IMR-90 (cell line): ENCODE data around the gene COL1A1. TPM values are rescaled to one million over a fixed set of nuclear protein-coding genes. Genes with fewer than 3 reads are reported as not detected.

Experiments
- ATAC-seq: fragments of 200-7000 bp; cut with Tn5 transposase; 2 replicates; pipeline ENCODE4 v1.9.1; 2020; ENCODE audit warnings: low read depth, mild to moderate bottlenecking, moderate library complexity
- BruUV-seq: library from RNA; stranded (reverse); fragments of 400-500 nt; replicated peaks from 2 replicates; lab custom pipeline; 2021; lab: Mats Ljungman, UMichigan
- CTCF ChIA-PET: fragments of 300-600 bp; formaldehyde crosslinking; extraction: SDS; loops from one replicate; lab custom pipeline; 2021; ENCODE audit warnings: antibody characterized with exemption; lab: Yijun Ruan, JAX
- POLR2A ChIA-PET: fragments of 300-600 bp; sonication (Branson Sonifier 250); formaldehyde crosslinking; loops from one replicate; lab custom pipeline; 2022; ENCODE audit warnings: antibody characterized with exemption; ENCODE audit not compliant: unreplicated experiment; lab: Charles Lee
- DNase-seq: peaks from one replicate; pipeline ENCODE4 v3.0.0; 2013
- H2AFZ ChIP-seq: replicated peaks from 2 replicates; pipeline ENCODE3; 2013; ENCODE audit warnings: low read length, mild to moderate bottlenecking; ENCODE audit not compliant: poor library complexity
- H2AK5ac ChIP-seq: 2 replicates; pipeline ENCODE4 v1.6.1; 2013; ENCODE audit warnings: low read depth, low read length, inconsistent platforms
- H2AK9ac ChIP-seq: replicated peaks from 2 replicates; pipeline ENCODE3; 2013; ENCODE audit warnings: mild to moderate bottlenecking, low read depth, low read length, moderate library complexity; ENCODE audit not compliant: poor library complexity
- H2BK120ac ChIP-seq: 2 replicates; pipeline ENCODE4 v1.6.1; 2013; ENCODE audit warnings: low read depth, low read length, inconsistent platforms
- H2BK15ac ChIP-seq: 3 replicates; pipeline ENCODE4 v1.6.1; 2013; ENCODE audit warnings: low read depth, low read length, inconsistent platforms
- H2BK20ac ChIP-seq: 2 replicates; pipeline ENCODE4 v1.6.1; 2013; ENCODE audit warnings: low read depth, mild to moderate bottlenecking, inconsistent platforms, low read length, moderate library complexity
- H2BK5ac ChIP-seq: 2 replicates; pipeline ENCODE4 v1.6.1; 2013; ENCODE audit warnings: mild to moderate bottlenecking, low read depth, low read length, inconsistent platforms; ENCODE audit not compliant: poor library complexity, severe bottlenecking
- H3K14ac ChIP-seq: replicated peaks from 2 replicates; pipeline ENCODE4 v1.6.1; 2013; ENCODE audit warnings: low read depth, low read length, inconsistent platforms
- H3K18ac ChIP-seq: 2 replicates; pipeline ENCODE4 v1.6.1; 2013; ENCODE audit warnings: low read depth, low read length, control low read depth
- H3K23ac ChIP-seq: 2 replicates; pipeline ENCODE4 v1.6.1; 2013; ENCODE audit warnings: low read depth, low read length, inconsistent platforms
- H3K27ac ChIP-seq: 2 replicates; pipeline ENCODE4 v1.5.1; 2013; ENCODE audit warnings: mild to moderate bottlenecking, control low read depth, low read length; ENCODE audit not compliant: insufficient read depth
- H3K27me3 ChIP-seq: 2 replicates; pipeline ENCODE4 v1.6.1; 2013; ENCODE audit warnings: low read length; ENCODE audit not compliant: control insufficient read depth, insufficient read depth
- H3K36me3 ChIP-seq: 2 replicates; pipeline ENCODE4 v1.6.1; 2013; ENCODE audit warnings: low read length, mixed read lengths; ENCODE audit not compliant: control insufficient read depth, insufficient read depth
- H3K4ac ChIP-seq: 2 replicates; pipeline ENCODE4 v1.6.1; 2013; ENCODE audit warnings: low read depth, low read length, inconsistent platforms
- H3K4me1 ChIP-seq: 2 replicates; pipeline ENCODE4 v1.6.1; 2013; ENCODE audit warnings: low read length, mixed read lengths; ENCODE audit not compliant: control insufficient read depth, insufficient read depth
- H3K4me2 ChIP-seq: 2 replicates; pipeline ENCODE4 v1.6.1; 2013; ENCODE audit warnings: low read depth, mild to moderate bottlenecking, control low read depth, low read length, moderate library complexity
- H3K4me3 ChIP-seq: 2 replicates; pipeline ENCODE4 v1.5.1; 2013; ENCODE audit warnings: low read depth, mild to moderate bottlenecking, control low read depth, low read length, moderate library complexity; ENCODE audit not compliant: insufficient read depth
- H3K56ac ChIP-seq: 2 replicates; pipeline ENCODE4 v1.6.1; 2013; ENCODE audit warnings: low read length, inconsistent platforms; ENCODE audit not compliant: insufficient read depth; ENCODE audit errors: extremely low read depth
- H3K79me1 ChIP-seq, 2 experiments: 2 replicates each; pipeline ENCODE4 v1.6.1; 2013; ENCODE audit warnings: low read length in 2 of 2, inconsistent platforms in 1 of 2, low read depth in 1 of 2
- H3K9ac ChIP-seq: 2 replicates; pipeline ENCODE4 v1.6.1; 2013; ENCODE audit warnings: low read depth, low read length, control low read depth
- H3K9me1 ChIP-seq: 2 replicates; pipeline ENCODE4 v1.6.1; 2013; ENCODE audit warnings: low read length, inconsistent platforms; ENCODE audit not compliant: insufficient read depth
- H3K9me3 ChIP-seq: 2 replicates; pipeline ENCODE4 v1.6.1; 2013; ENCODE audit warnings: low read length; ENCODE audit not compliant: control insufficient read depth, insufficient read depth
- H4K20me1 ChIP-seq: 2 replicates; pipeline ENCODE4 v1.6.1; 2013; ENCODE audit warnings: low read length, inconsistent platforms; ENCODE audit not compliant: insufficient read depth
- H4K5ac ChIP-seq: 2 replicates; pipeline ENCODE4 v1.6.1; 2013; ENCODE audit warnings: mild to moderate bottlenecking, low read depth, low read length, control low read depth
- H4K8ac ChIP-seq, 2 experiments: 2 replicates each; pipeline ENCODE4 v1.6.1; 2013; ENCODE audit warnings: low read depth in 2 of 2, low read length in 2 of 2, control low read depth in 1 of 2, inconsistent platforms in 1 of 2
- H4K91ac ChIP-seq: 2 replicates; pipeline ENCODE4 v1.6.1; 2013; ENCODE audit warnings: low read depth, low read length, inconsistent platforms; ENCODE audit not compliant: insufficient read depth
- BHLHE40 ChIP-seq: fragments of 150-350 bp; IDR thresholded peaks from 2 replicates; pipeline ENCODE4 v1.6.1; 2016; ENCODE audit warnings: mild to moderate bottlenecking, low read depth, low read length
- CEBPB ChIP-seq: IDR thresholded peaks from 2 replicates; pipeline ENCODE4 v1.6.1; 2012; ENCODE audit warnings: low read depth, low read length, improper control_type of control experiment
- CHD1 ChIP-seq: IDR thresholded peaks from 2 replicates; pipeline ENCODE4 v1.6.1; 2012; ENCODE audit warnings: low read depth, low read length, improper control_type of control experiment
- CTCF ChIP-seq: conservative IDR thresholded peaks from 2 replicates; pipeline ENCODE4 v1.5.1; 2012; ENCODE audit warnings: mild to moderate bottlenecking, low read depth, low read length, improper control_type of control experiment
- ELK1 ChIP-seq: fragments of 150-350 bp; IDR thresholded peaks from 2 replicates; pipeline ENCODE4 v1.6.1; 2016; ENCODE audit warnings: low read depth, mild to moderate bottlenecking, low read length, moderate library complexity, borderline replicate concordance
- FOS ChIP-seq: fragments of 150-350 bp; IDR thresholded peaks from 2 replicates; pipeline ENCODE4 v1.6.1; 2016; ENCODE audit warnings: low read depth, low read length
- MAFK ChIP-seq: IDR thresholded peaks from 2 replicates; pipeline ENCODE4 v1.6.1; 2012; ENCODE audit warnings: low read depth, low read length, improper control_type of control experiment
- MAZ ChIP-seq: IDR thresholded peaks from 2 replicates; pipeline ENCODE4 v1.6.1; 2012; ENCODE audit warnings: low read depth, mild to moderate bottlenecking, low read length, improper control_type of control experiment, moderate library complexity, borderline replicate concordance
- MXI1 ChIP-seq: IDR thresholded peaks from 2 replicates; pipeline ENCODE4 v1.6.1; 2012; ENCODE audit warnings: low read depth, mild to moderate bottlenecking, low read length, moderate library complexity, borderline replicate concordance
- NFE2L2 ChIP-seq: fragments of 150-350 bp; IDR thresholded peaks from 2 replicates; pipeline ENCODE4 v1.6.1; 2016; ENCODE audit warnings: low read depth, mild to moderate bottlenecking, low read length
- POLR2A ChIP-seq: IDR thresholded peaks from 2 replicates; pipeline ENCODE4 v1.6.1; 2012; ENCODE audit warnings: mild to moderate bottlenecking, low read depth, low read length
- RAD21 ChIP-seq: IDR thresholded peaks from 2 replicates; pipeline ENCODE4 v1.6.1; 2012; ENCODE audit warnings: low read length, improper control_type of control experiment
- RCOR1 ChIP-seq: IDR thresholded peaks from 2 replicates; pipeline ENCODE4 v1.6.1; 2012; ENCODE audit warnings: mild to moderate bottlenecking, low read length, improper control_type of control experiment; ENCODE audit not compliant: insufficient replicate concordance
- RFX5 ChIP-seq: IDR thresholded peaks from 2 replicates; pipeline ENCODE4 v1.8.0; 2012; ENCODE audit warnings: low read depth, mild to moderate bottlenecking, low read length, moderate library complexity
- SMC3 ChIP-seq: fragments of 150-350 bp; IDR thresholded peaks from 2 replicates; pipeline ENCODE4 v1.6.1; 2016; ENCODE audit warnings: low read depth, mild to moderate bottlenecking, antibody characterized with exemption, low read length, moderate library complexity
- USF2 ChIP-seq: fragments of 150-350 bp; IDR thresholded peaks from 2 replicates; pipeline ENCODE4 v1.6.1; 2017; ENCODE audit warnings: mild to moderate bottlenecking, antibody characterized with exemption, low read length, low read depth
- WGBS, 2 experiments: methylation state at CpG; one replicate each; pipeline versions ENCODE4 v1.1.5 to v1.1.7; 2013; ENCODE audit warnings: missing lambda C conversion rate in 2 of 2; ENCODE audit not compliant: insufficient read length in 1 of 2; ENCODE audit errors: extremely low coverage in 2 of 2; 5-methylcytosine and 5-hydroxymethylcytosine counted together
- dilution Hi-C: fragments of 300-500 bp; cut with HindIII; formaldehyde crosslinking; loops from one replicate; pipeline ENCODE4 v1.14.3; 2018; ENCODE audit warnings: low sequenced_read_pairs; ENCODE audit not compliant: unreplicated experiment
- in situ Hi-C: fragments of 300-500 bp; cut with MboI; formaldehyde crosslinking; loops from 3 replicates; pipeline ENCODE4 v1.14.3; 2019; ENCODE audit warnings: low sequenced_read_pairs, inconsistent platforms, mixed read lengths
- intact Hi-C: fragments of 100-400 bp; cut with micrococcal nuclease; formaldehyde crosslinking; loops from 2 replicates; pipeline ENCODE4 v1.10.0; 2022
- polyA plus RNA-seq, 3 experiments: library from polyadenylated mRNA; depleted of rRNA; stranded (reverse); fragments of >200 nt; gene quantifications; 2 replicates each; pipeline ENCODE4 v1.2.3, GENCODE V29; 2012; ENCODE audit warnings: low replicate concordance in 1 of 3
- total RNA-seq: library from RNA; depleted of rRNA; stranded (reverse); fragments of >200 nt; gene quantifications from 2 replicates; pipeline ENCODE4 v1.2.3, GENCODE V29; 2012

The COL1A1 gene
- total and polyA plus RNA-seq, 2 of the 4 experiments (the other 2 are of a cell fraction) = 2,180 to 4,350 TPM

GRCh38 chr17:50180111-50180510 is 21.3 kb downstream of the COL1A1 start:
- Histone ChIP-seq H3K36me3 (peaks cover 27% of the 10 kb centered on the region), H2BK120ac (peak overlapping the region; percentile 25; the same call in 1 of the 2 replicates), H3K56ac (no peak overlapping the region), H4K91ac (peak overlapping the region; percentile 46; the same call in 1 of the 2 replicates), H2BK15ac (0 out of 3 replicates have a peak overlapping the region, but pooled peaks have one; percentile 24), H2BK20ac (0 out of 2 replicates have a peak overlapping the region, but pooled peaks have one; percentile 1), H3K9ac (no peak overlapping the region), H3K18ac (no peak overlapping the region), H3K14ac (peak overlapping the region; percentile 13; the same call in 1 of the 2 replicates), H3K4me3 (no peak overlapping the region), H4K20me1 (peaks cover 59% of the 10 kb centered on the region), H3K23ac (no peak overlapping the region), H2AK5ac (peak overlapping the region; percentile 83), H2AK9ac (no peak overlapping the region), H3K9me1 (peaks cover 25% of the 10 kb centered on the region), H4K8ac (no peak overlapping the region), H3K9me3 (no peaks in the 10 kb centered on the region), H3K4ac (peak overlapping the region; percentile 71), H2BK5ac (peak overlapping the region; percentile 44), H3K27ac (peak overlapping the region; percentile 64), H4K5ac (no peak overlapping the region), H3K4me1 (peaks cover 26% of the 10 kb centered on the region), H2AFZ (no peak overlapping the region), H3K4me2 (no peak overlapping the region), H3K79me1 (peaks cover 15 to 29% of the 10 kb centered on the region in 2 experiments; a peak in 3 of 4 replicates), H3K27me3 (no peaks in the 10 kb centered on the region)
- in situ Hi-C loops (no loop called here), dilution Hi-C loops (no loop called here), intact Hi-C loops (no loop called here)
- ChIA-PET POLR2A (interaction anchor here (0.6 to 1.2 kb wide), 3 partner anchors 32 to 89 kb away, joined by 3 to 6 read pairs (median 3); no protein-coding TSS in a partner anchor), CTCF (no interaction called here)
- no TSS peak for BruUV-seq
- TF ChIP-seq POLR2A (no peak), RAD21 (no peak), CTCF (no peak), SMC3 (no peak), CHD1 (no peak), CEBPB (no peak), NFE2L2 (no peak), RFX5 (no peak), RCOR1 (no peak), MXI1 (no peak), MAZ (no peak), USF2 (no peak), FOS (no peak), BHLHE40 (no peak), ELK1 (no peak), MAFK (no peak)
- no peak for DNase-seq
- WGBS, 2 experiments = 80% methylated on average over 2 of the region's 4 CpGs; no CpG with 5 or more reads in 1 of the 2 experiments
- ATAC-seq = no peak
